Upper lobe of right lung (tissue), 1 donor: ENCODE measurements around the gene BCL11A. TPM values are rescaled to one million over a fixed set of nuclear protein-coding genes. Genes with fewer than 3 reads are reported as not detected.
A peak's percentile ranks its signal among the peaks of the same experiment; 100 is the strongest.

Experiments
- ATAC-seq: fragments of 200-7000 bp; cut with Tn5 transposase; one replicate; pipeline ENCODE4 v1.9.1; 2020; ENCODE audit warnings: mild to moderate bottlenecking, moderate library complexity
- DNase-seq: peaks from one replicate; pipeline ENCODE4 v3.0.0-alpha.2; 2020
- H3K27ac ChIP-seq: fragments of 200-600 bp; one replicate; pipeline ENCODE4 v1.8.0; 2022
- H3K27me3 ChIP-seq: fragments of 200-600 bp; one replicate; pipeline ENCODE4 v1.8.0; 2022; ENCODE audit warnings: mild to moderate bottlenecking
- H3K36me3 ChIP-seq: fragments of 200-600 bp; one replicate; pipeline ENCODE4 v1.8.0; 2022
- H3K4me1 ChIP-seq: fragments of 200-600 bp; one replicate; pipeline ENCODE4 v1.8.0; 2022
- H3K4me3 ChIP-seq: fragments of 200-600 bp; one replicate; pipeline ENCODE4 v1.8.0; 2022; ENCODE audit warnings: mild to moderate bottlenecking
- H3K9me3 ChIP-seq: fragments of 200-600 bp; one replicate; pipeline ENCODE4 v1.8.0; 2022
- intact Hi-C: fragments of 100-400 bp; cut with DNase I; formaldehyde crosslinking; loops from one replicate; pipeline ENCODE4 v1.11.0; 2022
- total RNA-seq: library from RNA; stranded (reverse); fragmentation: NEBNext Ultra II Directional; extraction: Animal tissue kit (Norgen Biotek cat#: 25700); gene quantifications from one replicate; pipeline ENCODE4 v1.2.1, GENCODE V29; 2021
- TF ChIP-seq, protein P1 (sequence below): fragments of 200-600 bp; IDR thresholded peaks from one replicate; pipeline ENCODE4 v1.8.0; 2022; ENCODE audit warnings: antibody characterized with exemption
- donor health status: DM: no; HTN: yes; CAD: no; lungs with severe emphysema.

The BCL11A gene
- total RNA-seq, 1 donor from 2014 or later, result 10.3 TPM

DNA sequence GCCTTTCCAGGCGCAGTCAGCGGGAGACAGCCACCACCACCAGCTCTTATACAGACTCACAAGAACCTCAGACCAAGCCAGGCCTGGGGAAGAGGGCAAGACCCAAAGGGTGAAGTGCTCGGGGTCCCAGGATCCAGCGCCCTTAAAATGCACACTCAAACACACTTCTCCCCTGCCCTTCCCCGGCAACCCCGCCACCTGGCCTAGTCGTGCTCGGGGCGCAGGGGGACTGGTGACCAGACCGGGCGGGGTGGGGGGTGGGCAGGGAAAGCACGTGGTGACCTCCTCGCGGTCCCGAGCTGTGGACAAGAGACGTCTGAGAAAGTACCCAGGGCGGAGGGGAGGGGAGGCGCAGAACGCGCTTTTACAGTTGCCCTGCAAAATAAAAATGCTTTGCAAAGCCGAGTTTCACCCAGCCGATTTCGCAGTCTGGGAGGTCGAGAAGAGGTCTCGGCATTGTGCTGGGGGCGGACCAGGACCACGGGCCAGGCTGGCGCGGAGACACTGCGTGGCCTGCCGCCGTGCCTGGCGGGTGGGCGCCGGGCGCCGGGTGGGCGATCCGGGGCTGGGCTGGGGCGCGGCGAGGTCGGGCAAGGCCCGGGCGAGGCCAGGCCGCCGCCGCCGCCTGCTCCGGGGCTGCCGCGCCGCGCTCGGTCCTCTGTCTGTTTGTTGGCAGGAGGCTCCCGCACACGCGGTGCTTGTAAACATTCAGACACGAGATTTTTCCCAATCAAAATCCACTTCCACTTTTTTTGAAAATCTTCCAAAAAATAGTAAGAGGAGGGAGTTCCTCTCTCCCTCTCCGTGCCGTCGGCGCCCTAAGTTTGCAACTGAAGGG lies 2.0 kb downstream of the BCL11A start:
- no peak overlapping the region for H3K27ac ChIP-seq
- peak overlapping the region; percentile 66 for H3K4me3 ChIP-seq
- DNase-seq, result peak; percentile 77

DNA sequence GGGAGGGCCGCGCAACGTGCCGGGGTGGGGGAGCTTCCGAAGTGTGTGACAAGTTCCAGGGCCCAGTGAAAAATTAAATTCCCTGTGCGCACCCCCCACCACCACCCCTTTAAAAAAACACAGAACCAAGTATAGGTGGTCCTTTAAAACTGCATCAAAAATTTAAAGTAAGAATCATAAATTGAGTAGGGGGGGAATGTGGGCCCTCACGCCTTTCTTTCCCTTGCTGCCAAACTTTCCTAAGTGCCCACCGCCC lies 2.5 kb downstream of the BCL11A start:
- Histone ChIP-seq H3K27ac (no peak overlapping the region), H3K4me3 (peak overlapping the region; percentile 66), H3K36me3 (no peaks in the 10 kb centered on the region), H3K4me1 (peaks cover 50% of the 10 kb centered on the region), H3K9me3 (no peaks in the 10 kb centered on the region), H3K27me3 (peaks cover 71% of the 10 kb centered on the region)
- no peak for ATAC-seq
- TF ChIP-seq, protein P1, sequence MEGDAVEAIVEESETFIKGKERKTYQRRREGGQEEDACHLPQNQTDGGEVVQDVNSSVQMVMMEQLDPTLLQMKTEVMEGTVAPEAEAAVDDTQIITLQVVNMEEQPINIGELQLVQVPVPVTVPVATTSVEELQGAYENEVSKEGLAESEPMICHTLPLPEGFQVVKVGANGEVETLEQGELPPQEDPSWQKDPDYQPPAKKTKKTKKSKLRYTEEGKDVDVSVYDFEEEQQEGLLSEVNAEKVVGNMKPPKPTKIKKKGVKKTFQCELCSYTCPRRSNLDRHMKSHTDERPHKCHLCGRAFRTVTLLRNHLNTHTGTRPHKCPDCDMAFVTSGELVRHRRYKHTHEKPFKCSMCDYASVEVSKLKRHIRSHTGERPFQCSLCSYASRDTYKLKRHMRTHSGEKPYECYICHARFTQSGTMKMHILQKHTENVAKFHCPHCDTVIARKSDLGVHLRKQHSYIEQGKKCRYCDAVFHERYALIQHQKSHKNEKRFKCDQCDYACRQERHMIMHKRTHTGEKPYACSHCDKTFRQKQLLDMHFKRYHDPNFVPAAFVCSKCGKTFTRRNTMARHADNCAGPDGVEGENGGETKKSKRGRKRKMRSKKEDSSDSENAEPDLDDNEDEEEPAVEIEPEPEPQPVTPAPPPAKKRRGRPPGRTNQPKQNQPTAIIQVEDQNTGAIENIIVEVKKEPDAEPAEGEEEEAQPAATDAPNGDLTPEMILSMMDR, result no peak
- intact Hi-C loops, result no loop called here
- DNase-seq, result no peak

More for the DNA sequence above, 2.0 kb downstream of the BCL11A start:
- TF ChIP-seq, protein P1, result no peak
- H3K9me3 ChIP-seq, result no peaks in the 10 kb centered on the region
- ATAC-seq, result no peak
- H3K4me1 ChIP-seq, result peaks cover 51% of the 10 kb centered on the region
- intact Hi-C loops, result no loop called here
- no peaks in the 10 kb centered on the region for H3K36me3 ChIP-seq
- H3K27me3 ChIP-seq, result peaks cover 72% of the 10 kb centered on the region

DNA sequence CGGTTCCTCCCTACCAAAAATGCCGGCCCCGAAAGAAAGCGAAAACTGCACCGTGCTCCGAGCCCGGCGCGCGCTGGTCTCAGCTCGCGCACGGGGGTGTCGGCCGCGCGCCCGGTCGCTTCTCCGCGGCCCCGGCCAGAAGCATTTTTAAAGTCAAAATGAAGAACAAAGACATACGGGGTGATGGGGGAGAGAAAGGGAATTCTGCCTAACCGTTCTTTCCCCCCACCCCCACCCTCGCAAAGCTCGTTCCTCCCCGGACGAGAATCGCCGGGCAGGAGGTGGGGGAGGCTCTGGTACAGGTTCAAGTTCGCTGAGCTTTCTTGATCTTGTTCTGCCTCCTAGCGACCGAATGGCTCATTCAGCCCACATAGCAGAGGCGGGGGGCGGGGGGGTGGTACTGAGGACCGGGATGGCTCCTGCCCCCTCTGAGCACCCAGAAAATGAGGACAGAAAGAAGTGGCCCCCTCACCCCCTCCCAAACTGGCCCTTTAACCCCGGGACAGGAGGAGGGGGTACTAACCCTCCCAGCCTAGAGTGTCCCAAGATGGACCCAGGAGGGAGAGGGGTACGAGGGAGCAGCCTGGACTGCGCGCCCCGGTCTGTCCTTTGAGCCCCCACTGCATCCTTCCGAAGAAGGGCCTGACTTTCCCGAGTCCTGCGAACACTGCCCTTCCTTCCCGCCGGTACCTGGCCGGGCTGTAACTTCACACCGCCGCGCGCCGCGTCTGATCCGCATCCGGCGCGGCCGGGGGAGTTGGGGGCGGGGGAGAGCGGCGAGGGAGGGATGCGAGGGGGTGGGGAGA lies 3.1 kb downstream of the BCL11A start:
- ATAC-seq (peak; percentile 84), DNase-seq (peak; percentile 87)
- H3K4me1 ChIP-seq, result peaks cover 45% of the 10 kb centered on the region
- intact Hi-C loops, result no loop called here
- H3K36me3 ChIP-seq, result no peaks in the 10 kb centered on the region
- H3K27me3 ChIP-seq, result peaks cover 72% of the 10 kb centered on the region
- H3K27ac ChIP-seq, result peak overlapping the region; percentile 39
- no peaks in the 10 kb centered on the region for H3K9me3 ChIP-seq
- peak overlapping the region; percentile 66 for H3K4me3 ChIP-seq
- TF ChIP-seq, protein P1, result peak; percentile 56

DNA sequence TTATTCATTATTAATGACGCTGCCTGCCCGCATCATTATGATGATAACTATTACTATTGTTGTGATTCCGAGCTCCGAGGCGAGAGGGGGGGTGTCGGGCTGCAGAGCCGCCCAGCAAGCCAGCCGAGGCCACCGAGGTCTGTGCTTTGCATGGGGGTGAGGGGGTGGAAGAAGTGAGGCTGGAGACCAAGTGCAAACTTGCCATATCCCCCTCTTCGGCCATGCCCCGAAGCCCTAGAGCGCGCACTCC lies 3.6 kb downstream of the BCL11A start:
- peaks cover 40% of the 10 kb centered on the region for H3K4me1 ChIP-seq
- H3K4me3 ChIP-seq, result peak overlapping the region; percentile 66
- intact Hi-C loops, result no loop called here
- peak overlapping the region; percentile 39 for H3K27ac ChIP-seq
- ATAC-seq (no peak), DNase-seq (no peak)
- H3K36me3 ChIP-seq, result no peaks in the 10 kb centered on the region
- TF ChIP-seq, protein P1, result no peak
- peaks cover 74% of the 10 kb centered on the region for H3K27me3 ChIP-seq
- H3K9me3 ChIP-seq, result no peaks in the 10 kb centered on the region

DNA sequence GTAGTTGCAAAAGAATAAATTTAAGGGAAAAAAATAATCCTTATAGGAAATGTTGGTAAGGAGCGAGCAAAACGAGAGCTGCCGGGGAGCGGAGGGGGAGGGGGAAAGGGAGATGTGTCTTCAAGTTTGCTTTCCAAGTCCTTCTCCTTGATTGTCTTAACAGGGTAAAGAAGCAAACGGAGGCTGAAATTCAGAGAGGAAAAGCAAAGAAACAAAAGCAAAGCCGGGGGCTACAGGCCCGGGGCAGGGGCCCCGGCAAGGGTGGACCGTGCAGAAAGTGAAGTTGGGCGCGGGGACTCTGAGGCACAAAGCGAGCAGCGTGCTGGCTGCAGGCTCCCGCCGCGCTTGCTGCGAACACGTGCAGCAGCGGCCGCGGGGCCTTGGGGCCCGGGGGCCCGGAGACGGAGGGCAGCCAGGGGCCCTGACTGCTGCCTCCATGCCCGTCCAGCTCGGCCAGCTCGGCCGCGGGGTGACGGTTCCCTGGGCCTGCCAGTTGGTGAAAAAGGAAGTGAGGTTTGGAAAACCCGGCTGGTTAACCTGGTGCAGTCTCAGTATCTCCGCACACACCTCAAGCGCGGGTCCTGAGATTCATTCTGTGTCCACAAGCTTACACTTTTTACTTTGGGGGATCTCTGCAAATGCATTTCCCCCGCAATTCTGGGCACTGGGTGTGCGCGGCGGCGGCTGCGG lies 4.1 kb downstream of the BCL11A start:
- Histone ChIP-seq H3K27ac (peak overlapping the region; percentile 39), H3K4me3 (peak overlapping the region; percentile 66), H3K4me1 (peaks cover 37% of the 10 kb centered on the region), H3K9me3 (no peaks in the 10 kb centered on the region), H3K36me3 (no peaks in the 10 kb centered on the region), H3K27me3 (peaks cover 74% of the 10 kb centered on the region)
- TF ChIP-seq, protein P1, result no peak
- intact Hi-C loops, result no loop called here
- peak; percentile 80 for DNase-seq
- ATAC-seq, result peak; percentile 23
